ENCODE data around the gene RDH13. TPM values are rescaled to one million over a fixed set of nuclear protein-coding genes. Genes with fewer than 3 reads are reported as not detected.

Gene RDH13
- total and polyA plus RNA-seq, 10 donors = 4.6 to 31.5 (median 17.2) TPM

GRCh38 chr19:55053735-55054134 is 9.2 kb downstream of the RDH13 start:
- no peak overlapping the region for H3K27ac ChIP-seq
- no peaks in the 10 kb centered on the region for H3K27me3 ChIP-seq (replicated peaks in 1 of 7)
- peaks cover 0 to 5% (median 0%) of the 10 kb centered on the region in 8 donors for H3K9me3 ChIP-seq
- 81 to 99% (median 92%) methylated on average over 7 of the region's 7 CpGs for WGBS, 5 donors
- H3K36me3 ChIP-seq = peaks cover 4 to 100% (median 84%) of the 10 kb centered on the region in 6 donors
- TF ChIP-seq POLR2AphosphoS5 (IDR thresholded peaks at IDR 0.05) (no peak), CTCF (IDR thresholded peaks at IDR 0.05 in 8 of 11, conservative IDR thresholded peaks at IDR 0.05 in 3 of 11) (no peak), POLR2A (IDR thresholded peaks at IDR 0.05) (no peak)
- no peak overlapping the region for H3K4me3 ChIP-seq
- intact Hi-C loops (cut with DNase I; ENCODE audit: low total_unique reads) = no loop called here
- DNase-seq = no peak
- H3K4me1 ChIP-seq = no peaks in the 10 kb centered on the region

- intact Hi-C loops (cut with DNase I; ENCODE audit: low total_unique reads) = no loop called here
- no peaks in the 10 kb centered on the region for H3K27me3 ChIP-seq (replicated peaks in 1 of 7)
- peaks cover 2 to 100% (median 85%) of the 10 kb centered on the region in 6 donors for H3K36me3 ChIP-seq
- H3K4me1 ChIP-seq = no peaks in the 10 kb centered on the region
- TF ChIP-seq POLR2A (IDR thresholded peaks at IDR 0.05) = no peak
- TF ChIP-seq CTCF (IDR thresholded peaks at IDR 0.05 in 8 of 11, conservative IDR thresholded peaks at IDR 0.05 in 3 of 11) = no peak
- no peak for TF ChIP-seq POLR2AphosphoS5 (IDR thresholded peaks at IDR 0.05)
- H3K9me3 ChIP-seq = no peaks in the 10 kb centered on the region
- no peak for DNase-seq
- H3K27ac ChIP-seq = no peak overlapping the region
- no peak overlapping the region for H3K4me3 ChIP-seq
- 93 to 97% (median 96%) methylated on average over 25 of the region's 25 CpGs for WGBS, 5 donors
Measured at GRCh38 chr19:55050749-55051532, 12.0 kb downstream of the RDH13 start.

GRCh38 chr19:55048446-55048845 is 14.5 kb downstream of the RDH13 start:
- Histone ChIP-seq H3K27ac (no peak overlapping the region), H3K4me3 (no peak overlapping the region), H3K4me1 (no peaks in the 10 kb centered on the region), H3K36me3 (peaks cover 3 to 100% (median 79%) of the 10 kb centered on the region in 6 donors), H3K9me3 (no peaks in the 10 kb centered on the region), H3K27me3 (replicated peaks in 1 of 7) (no peaks in the 10 kb centered on the region)
- DNase-seq = no peak
- intact Hi-C loops (cut with DNase I; ENCODE audit: low total_unique reads) = no loop called here
- 95 to 99% (median 96%) methylated on average over 15 of the region's 15 CpGs for WGBS, 5 donors
- TF ChIP-seq POLR2A (IDR thresholded peaks at IDR 0.05) (no peak), POLR2AphosphoS5 (IDR thresholded peaks at IDR 0.05) (peak in 1 of 3 donors; percentile 7)

- H3K36me3 ChIP-seq = peaks cover 3 to 100% (median 76%) of the 10 kb centered on the region in 6 donors
- 94 to 98% (median 96%) methylated on average over 11 to 12 of the region's 12 CpGs for WGBS, 5 donors
- intact Hi-C loops (cut with DNase I; ENCODE audit: low total_unique reads) = no loop called here
Measured at GRCh38 chr19:55047951-55048350, 15.0 kb downstream of the RDH13 start.

More at GRCh38 chr19:55047951-55048350, 15.0 kb downstream of the RDH13 start:
- H3K9me3 ChIP-seq = no peaks in the 10 kb centered on the region
- H3K4me1 ChIP-seq = peaks cover 0 to 2% (median 0%) of the 10 kb centered on the region in 6 donors
- no peak for TF ChIP-seq CTCF (IDR thresholded peaks at IDR 0.05 in 8 of 11, conservative IDR thresholded peaks at IDR 0.05 in 3 of 11)
- peak in 1 of 3 donors; percentile 7 for TF ChIP-seq POLR2AphosphoS5 (IDR thresholded peaks at IDR 0.05)
- no peak for TF ChIP-seq POLR2A (IDR thresholded peaks at IDR 0.05)
- no peak overlapping the region for H3K27ac ChIP-seq
- DNase-seq = no peak
- H3K4me3 ChIP-seq = no peak overlapping the region
- H3K27me3 ChIP-seq (replicated peaks in 1 of 7) = no peaks in the 10 kb centered on the region
